NCI-H1930 (cell line): Measurements from ENCODE around the gene PIK3R1.
A peak's percentile ranks its signal among the peaks of the same experiment; 100 is the strongest.

Experiments used
- DNase-seq, 2 experiments: peaks; one replicate each; lab custom pipeline; 2025; lab: John Stamatoyannopoulos, UW

The PIK3R1 gene

GRCh38 chr5:68215208-68215897, at the start of gene PIK3R1:
TSS of gene PIK3R1 (plus strand) at chr5:68215756. CDS start at chr5:68226676, 10,920 bp downstream.
- peak; percentile 79 to 84 for DNase-seq

- no peak for DNase-seq
These were observed 48.3 kb upstream of the PIK3R1 start for GRCh38 chr5:68167195-68167651.

- DNase-seq: no peak
These were observed 45.7 kb upstream of the PIK3R1 start for GRCh38 chr5:68169903-68170302.

DNA sequence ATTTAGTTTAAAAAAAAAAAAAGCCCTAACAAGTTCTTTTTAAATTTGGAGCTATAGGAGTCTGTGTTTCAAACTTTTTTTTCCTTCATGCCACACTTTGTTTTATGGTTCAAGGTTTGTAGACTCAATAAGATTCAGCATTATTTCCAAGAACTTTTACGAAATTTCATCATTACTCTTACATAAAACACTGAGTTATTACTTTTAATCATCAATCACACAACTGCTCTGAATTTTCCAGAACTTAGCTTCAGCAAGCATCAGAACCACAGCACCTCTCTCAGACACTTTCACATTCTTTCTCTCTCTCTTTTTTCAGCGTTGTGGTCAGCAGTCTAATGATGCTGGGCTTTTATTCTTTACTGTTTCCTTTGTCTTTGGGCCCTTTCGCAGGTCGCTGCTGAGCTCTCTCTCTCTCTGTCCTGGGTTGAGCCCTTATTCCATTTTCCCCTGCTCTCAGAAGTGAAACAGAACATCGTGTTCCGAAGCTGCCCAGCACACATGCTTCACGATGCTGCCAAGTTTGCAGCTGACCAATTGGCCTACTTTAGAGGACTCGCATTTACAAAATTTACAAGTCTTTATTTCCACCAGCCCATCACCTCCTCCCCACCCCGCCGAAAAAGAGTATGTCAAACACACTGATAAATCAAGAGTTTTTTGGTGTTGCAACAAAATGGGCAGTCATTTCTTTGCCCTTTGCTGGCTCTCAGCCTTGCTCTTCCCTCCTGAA, 44.6 kb upstream of the PIK3R1 start:
- no peak for DNase-seq

GRCh38 chr5:68172314-68172713, 43.2 kb upstream of the PIK3R1 start:
- DNase-seq: no peak

DNA sequence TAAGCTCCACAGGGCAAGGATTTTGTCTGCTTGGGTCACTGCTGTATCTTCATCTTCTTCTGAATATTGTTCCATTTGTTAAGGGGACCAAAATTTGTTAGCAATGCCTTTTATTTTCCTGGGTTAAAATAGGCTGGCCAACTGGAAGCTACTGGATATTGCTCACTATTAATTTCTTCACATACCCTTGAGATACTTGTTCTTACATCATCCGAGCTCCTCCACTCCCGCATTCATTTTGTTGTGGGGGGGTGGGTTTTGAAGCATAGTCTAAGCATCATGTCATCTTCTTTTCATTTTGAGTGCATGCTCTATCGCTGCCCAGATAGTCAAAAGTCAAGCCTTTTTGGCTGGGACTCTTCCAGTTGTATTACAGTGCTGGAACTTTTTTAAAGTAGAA, 42.5 kb upstream of the PIK3R1 start:
- no peak for DNase-seq

DNA sequence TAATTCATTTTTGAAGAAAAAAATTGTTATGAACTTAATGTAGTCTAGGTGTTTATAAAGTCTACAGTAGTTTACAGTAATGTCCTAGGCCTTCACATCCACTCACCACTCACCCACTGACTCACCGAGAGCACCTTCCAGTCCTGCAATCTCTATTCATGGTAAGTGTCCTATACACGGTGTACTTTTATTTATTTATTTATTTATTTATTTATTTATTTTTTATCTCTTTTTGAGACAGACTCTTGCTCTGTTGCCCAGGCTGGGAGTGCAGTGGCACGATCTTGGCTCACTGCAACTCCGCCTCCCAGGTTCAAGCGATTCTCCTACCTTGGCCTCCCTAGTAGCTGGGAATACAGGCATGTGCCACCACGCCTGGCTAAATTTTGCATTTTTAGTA, 39.3 kb upstream of the PIK3R1 start:
- no peak for DNase-seq

DNA sequence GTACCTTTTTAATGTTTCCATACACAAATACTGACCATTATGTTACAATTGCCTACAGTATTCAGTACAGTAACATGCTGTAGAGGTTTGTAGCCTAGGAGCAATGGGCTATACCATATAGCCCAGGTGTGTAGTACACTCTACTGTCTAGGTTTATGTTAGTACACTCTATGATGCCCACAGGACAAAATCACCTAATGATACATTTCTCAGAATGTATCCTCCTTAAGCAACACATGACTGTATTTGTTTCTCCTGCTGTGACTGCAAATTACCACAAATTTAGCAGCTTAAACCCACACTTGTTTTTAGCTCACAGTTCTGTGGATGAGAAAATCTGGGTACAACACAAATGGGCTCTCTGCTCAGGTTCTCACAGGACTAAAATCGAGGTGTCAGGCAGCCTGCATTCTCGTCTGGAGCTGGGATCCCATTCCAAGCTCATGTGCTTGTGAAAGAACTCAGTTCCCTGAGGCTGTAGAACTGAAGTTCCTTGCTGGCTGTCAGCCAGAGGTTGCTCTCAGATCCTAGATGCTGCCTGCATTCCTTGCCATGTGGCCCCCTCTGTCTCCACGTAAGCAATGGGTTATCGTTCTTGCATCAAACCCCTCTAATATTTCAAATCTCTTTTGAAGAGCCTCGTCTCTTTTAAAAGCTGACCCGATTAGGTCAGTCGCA, 38.6 kb upstream of the PIK3R1 start:
- no peak for DNase-seq

GRCh38 chr5:68177676-68178075, 37.9 kb upstream of the PIK3R1 start:
- no peak for DNase-seq

DNA sequence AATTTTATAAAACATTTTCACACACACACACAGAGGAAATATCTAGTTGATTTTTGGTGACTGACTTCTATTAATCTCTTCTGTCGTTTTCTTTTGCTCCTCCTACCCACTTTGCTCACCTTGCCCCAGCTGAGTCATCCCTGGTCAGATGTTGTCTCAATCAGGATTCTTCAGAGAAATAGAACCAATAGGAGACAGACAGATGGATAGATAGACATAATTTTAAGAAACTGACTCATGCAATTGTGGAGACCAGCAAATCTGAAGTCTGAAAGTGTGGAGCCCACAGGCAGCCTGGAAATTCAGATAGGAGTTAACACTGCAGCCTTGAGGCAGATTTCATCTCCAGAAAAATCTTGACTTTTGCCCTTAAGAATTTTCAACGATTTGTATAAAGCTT, 37.0 kb upstream of the PIK3R1 start:
- no peak for DNase-seq

GRCh38 chr5:68180121-68181038, 35.2 kb upstream of the PIK3R1 start:
- DNase-seq: no peak

GRCh38 chr5:68181039-68181599, 34.4 kb upstream of the PIK3R1 start:
- DNase-seq: no peak

DNA sequence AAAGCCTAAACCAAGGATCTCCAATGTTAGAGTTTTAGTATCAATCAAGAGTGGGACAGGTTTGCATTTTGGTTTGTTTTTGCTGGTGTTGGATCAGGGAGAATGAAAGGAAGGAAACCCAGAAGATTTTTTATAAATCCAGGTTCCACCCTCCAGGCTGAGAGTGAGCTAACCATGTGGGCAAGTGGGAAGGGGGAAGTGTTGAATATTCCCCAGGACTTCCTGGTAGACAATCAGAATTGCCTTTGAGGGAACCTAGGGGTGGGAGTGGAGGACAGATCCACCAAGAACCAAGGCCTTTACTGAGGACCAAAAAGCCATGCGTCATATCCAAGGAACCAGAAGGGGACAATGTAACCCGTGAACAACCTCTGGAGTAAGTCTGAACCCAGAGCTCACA, 33.5 kb upstream of the PIK3R1 start:
- no peak for DNase-seq

GRCh38 chr5:68182534-68182933, 33.0 kb upstream of the PIK3R1 start:
- DNase-seq: no peak

DNA sequence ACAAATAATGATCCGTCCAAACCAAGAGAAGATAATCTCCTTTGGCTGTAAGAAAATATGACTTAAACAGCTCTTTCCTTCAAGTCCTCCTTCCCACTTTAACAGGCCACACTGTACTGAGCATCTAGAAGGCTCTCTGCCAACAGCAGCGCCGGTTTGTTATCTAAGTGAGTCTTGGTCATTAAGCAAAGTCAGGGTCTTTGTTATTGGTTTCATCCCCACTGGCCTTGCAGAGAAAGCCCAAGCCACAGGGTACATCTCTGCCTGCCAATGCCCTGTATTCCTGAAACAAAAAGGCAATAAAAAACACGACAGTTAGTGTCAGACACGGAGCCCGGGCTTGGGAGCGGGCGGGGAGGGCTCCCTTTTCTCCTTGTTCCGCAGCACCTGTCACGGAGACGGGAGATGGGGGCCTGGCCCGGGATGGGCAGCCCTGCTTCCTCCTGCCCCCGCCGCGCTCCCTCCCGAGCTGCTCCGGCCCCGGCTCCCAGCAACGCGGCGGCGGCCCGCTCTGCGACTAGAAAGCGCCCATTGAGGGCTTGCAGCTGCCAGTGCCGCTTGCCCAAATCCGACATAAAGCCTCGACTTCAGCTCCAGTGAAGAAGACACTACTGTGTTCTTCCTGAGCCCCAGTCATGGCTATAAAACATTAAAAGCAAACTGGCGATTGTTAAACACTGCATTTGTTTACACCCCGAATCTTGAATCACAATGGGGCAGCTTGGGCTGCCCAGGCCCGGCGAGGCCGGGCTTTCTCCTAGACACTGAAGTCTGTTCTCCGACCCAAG, 28.1 kb upstream of the PIK3R1 start:
- DNase-seq: peak in 1 of 2 experiments; percentile 4

DNA sequence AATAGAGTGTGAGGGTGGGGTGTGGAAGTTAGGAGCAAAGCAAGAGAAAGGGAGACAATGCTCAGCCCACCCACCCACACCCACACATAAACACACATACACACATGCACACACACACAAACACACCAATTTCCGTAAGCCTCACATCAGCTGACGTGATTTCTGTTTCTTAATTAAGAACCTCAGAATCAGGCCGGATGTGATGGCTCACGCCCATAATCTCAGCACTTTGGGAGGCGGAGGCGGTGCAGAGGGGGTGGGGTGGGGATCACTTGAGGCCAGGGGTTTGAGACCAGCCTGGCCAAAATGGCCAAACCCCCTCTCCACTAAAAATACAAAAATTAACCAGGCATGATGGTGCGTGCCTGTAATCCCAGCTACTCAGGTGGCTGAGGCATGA, 26.4 kb upstream of the PIK3R1 start:
- no peak for DNase-seq

GRCh38 chr5:68189613-68190012, 25.9 kb upstream of the PIK3R1 start:
- no peak for DNase-seq

DNA sequence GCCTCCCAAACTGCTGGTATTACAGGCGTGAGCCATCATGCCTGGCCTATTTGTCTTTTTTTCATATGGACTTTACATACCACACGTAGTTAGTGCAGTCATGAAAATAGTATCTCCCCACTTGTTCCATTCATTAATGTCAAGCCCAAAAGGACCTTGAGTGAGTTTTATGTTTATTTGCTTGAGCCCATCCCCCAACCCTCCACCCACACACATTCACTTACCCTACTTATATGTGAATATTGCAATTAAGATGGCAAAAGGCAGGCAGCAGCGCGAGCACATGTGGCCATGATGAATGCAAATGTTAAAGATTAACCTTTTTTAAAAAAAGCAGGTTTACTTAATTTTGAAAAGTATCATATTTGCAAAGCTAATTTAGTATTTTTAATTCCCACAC, 24.9 kb upstream of the PIK3R1 start:
- DNase-seq: no peak

DNA sequence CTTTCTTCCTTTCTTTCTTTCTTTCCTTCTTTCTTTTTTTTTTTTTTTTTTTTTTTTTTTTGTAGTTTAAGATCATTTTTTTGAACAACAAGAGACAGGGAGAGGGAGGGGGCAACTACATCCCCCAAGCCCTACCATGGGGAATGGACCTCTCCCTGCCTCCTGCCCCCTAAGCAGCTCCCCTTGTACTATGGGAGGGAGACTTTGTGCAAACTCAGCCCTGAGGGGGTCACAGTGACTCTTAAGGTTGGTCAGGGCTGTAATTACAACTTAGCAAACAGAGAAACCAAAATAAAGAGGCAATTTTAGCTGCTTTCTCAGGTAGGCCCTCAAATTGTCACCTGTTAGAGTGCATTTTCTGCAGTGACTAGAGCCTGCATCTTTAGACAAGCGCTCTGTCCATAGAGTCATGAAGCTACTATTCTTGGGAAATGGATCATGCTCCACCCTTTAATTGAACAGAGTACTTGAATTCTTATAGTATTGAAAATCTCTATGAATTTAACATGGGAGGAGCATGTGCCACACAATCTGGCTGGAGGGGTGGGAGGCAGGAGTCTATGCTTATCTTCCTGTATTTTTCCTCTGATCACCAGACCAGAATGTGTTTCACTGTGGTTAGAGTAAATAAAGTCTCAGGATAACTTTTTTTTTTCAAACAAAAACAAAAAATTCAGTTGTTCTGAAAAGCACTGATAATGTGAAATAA, 24.3 kb upstream of the PIK3R1 start:
- no peak for DNase-seq

- DNase-seq: no peak
These were observed 22.9 kb upstream of the PIK3R1 start for GRCh38 chr5:68192679-68193060.
